Neural progenitor cell (in vitro differentiated cells): ENCODE data around the gene CTSV.
"Not testable (repeated sequence)": the region's sequence is repeated elsewhere in the genome, so short reads cannot be mapped to it uniquely, and the experiment has no call there.

Source experiments
- CTCF ChIP-seq: fragments of 200-600 bp; sonication (generic); IDR thresholded peaks from 2 replicates; pipeline ENCODE4 v1.5.1; 2017; ENCODE audit warnings: antibody characterized with exemption, mild to moderate bottlenecking
- EZH2 ChIP-seq: fragments of 200-600 bp; sonication (generic); IDR thresholded peaks from 2 replicates; pipeline ENCODE4 v1.6.1; 2017; ENCODE audit warnings: antibody characterized with exemption, mild to moderate bottlenecking, moderate library complexity
- EZH2phosphoT487 ChIP-seq: fragments of 200-600 bp; sonication (generic); IDR thresholded peaks from 2 replicates; pipeline ENCODE4 v1.6.1; 2017; ENCODE audit warnings: antibody characterized with exemption

DNA sequence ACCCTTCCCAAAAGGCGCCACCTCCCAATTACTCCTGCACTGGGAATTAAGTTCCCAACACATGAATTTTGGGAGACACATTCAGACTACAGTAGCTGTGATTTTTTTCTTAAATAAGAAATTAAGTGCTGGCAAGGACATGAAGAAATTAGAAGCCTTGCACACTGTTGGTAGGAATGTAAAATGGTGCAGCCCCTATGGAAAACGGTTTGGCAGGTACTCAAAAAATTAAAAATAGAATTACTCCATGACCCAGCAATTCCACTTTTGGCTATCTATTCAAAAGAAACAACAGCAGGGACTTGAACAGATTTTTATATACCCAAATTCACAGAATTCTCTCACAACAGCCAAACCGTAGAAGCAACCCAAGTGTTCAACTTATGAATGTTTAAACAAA is 54.8 kb downstream of the CTSV start:
- not testable (repeated sequence) for TF ChIP-seq CTCF, EZH2, EZH2phosphoT487
